Uterus (tissue), 4 donors: ENCODE measurements around the gene NFATC1. TPM values are rescaled to one million over a fixed set of nuclear protein-coding genes. Genes with fewer than 3 reads are reported as not detected.

ENCODE experiments used
- DNase-seq, 2 donors: peaks; one replicate each; pipeline ENCODE4 v3.0.0-alpha.2; 2019 to 2020
- H3K27ac ChIP-seq, 2 donors: fragments of 200-600 bp; sonication (generic); 1 replicate in 1 of 2; 2 replicates in 1 of 2; pipeline ENCODE4 v1.5.1; 2016 to 2018
- H3K27me3 ChIP-seq, 2 donors: fragments of 200-600 bp; sonication (generic); one replicate each; pipeline ENCODE4 v1.5.1; 2018 to 2019; ENCODE audit warnings: control low read depth in 1 of 2
- H3K36me3 ChIP-seq, 2 donors: fragments of 200-600 bp; sonication (generic); one replicate each; pipeline ENCODE4 v1.5.1; 2019; ENCODE audit warnings: control low read depth in 1 of 2
- H3K4me1 ChIP-seq, 2 donors: fragments of 200-600 bp; sonication (generic); one replicate each; pipeline ENCODE4 v1.5.1; 2018 to 2019; ENCODE audit warnings: control low read depth in 1 of 2
- H3K4me3 ChIP-seq, 2 donors: fragments of 200-600 bp; sonication (generic); 1 replicate in 1 of 2; 2 replicates in 1 of 2; pipeline ENCODE4 v1.5.1; 2018 to 2019; ENCODE audit warnings: mild to moderate bottlenecking in 1 of 2
- H3K9me3 ChIP-seq, 2 donors: fragments of 200-600 bp; sonication (generic); one replicate each; pipeline ENCODE4 v1.5.1; 2019; ENCODE audit warnings: control low read depth in 1 of 2
- CTCF ChIP-seq, 4 experiments: fragments of 200-600 bp in 2 of 4; fragments of 450-650 bp in 2 of 4; sonication (generic) in 2 of 4; IDR thresholded peaks; one replicate each; pipeline ENCODE4 v1.5.1; 2016 to 2019; ENCODE audit warnings: antibody characterized with exemption in 4 of 4, mild to moderate bottlenecking in 2 of 4, moderate library complexity in 1 of 4
- POLR2A ChIP-seq, 2 donors: fragments of 450-650 bp; IDR thresholded peaks; one replicate each; pipeline ENCODE4 v1.6.1; 2016; ENCODE audit warnings: antibody characterized with exemption in 2 of 2, mild to moderate bottlenecking in 1 of 2, moderate library complexity in 1 of 2
- intact Hi-C: fragments of 100-400 bp; cut with DNase I; formaldehyde crosslinking; loops from one replicate; pipeline ENCODE4 v1.15.1; 2023; ENCODE audit warnings: low total_unique reads
- total RNA-seq, 4 donors: library from RNA; depleted of rRNA in 3 of 4; stranded (reverse); fragments of >200 nt in 3 of 4; gene quantifications; one replicate each; pipeline versions ENCODE4 v1.1.0 to v1.2.4, GENCODE V29; 2014 to 2023
- donor health status: DM: yes; HTN: yes; CAD: no.

Gene NFATC1
- total RNA-seq, 4 donors from 2014 or later = 9.2 to 25.1 (median 14.6) TPM

- Histone ChIP-seq H3K27me3 (no peaks in the 10 kb centered on the region), H3K36me3 (no peaks in the 10 kb centered on the region), H3K27ac (no peak overlapping the region), H3K4me3 (no peak overlapping the region), H3K9me3 (no peaks in the 10 kb centered on the region), H3K4me1 (no peaks in the 10 kb centered on the region)
- DNase-seq = no peak
- intact Hi-C loops = no loop called here
- TF ChIP-seq CTCF (IDR thresholded peaks at IDR 0.05) = no peak
- no peak for TF ChIP-seq POLR2A (IDR thresholded peaks at IDR 0.05)
Measured at GRCh38 chr18:79478484-79479115, 82.9 kb downstream of the NFATC1 start.

GRCh38 chr18:79479116-79479760 is 83.5 kb downstream of the NFATC1 start:
- no peak for DNase-seq
- Histone ChIP-seq H3K4me3 (no peak overlapping the region), H3K4me1 (no peaks in the 10 kb centered on the region), H3K27me3 (no peaks in the 10 kb centered on the region), H3K36me3 (no peaks in the 10 kb centered on the region), H3K9me3 (no peaks in the 10 kb centered on the region), H3K27ac (no peak overlapping the region)
- no peak for TF ChIP-seq POLR2A (IDR thresholded peaks at IDR 0.05)
- TF ChIP-seq CTCF (IDR thresholded peaks at IDR 0.05) = no peak
- intact Hi-C loops = no loop called here

- intact Hi-C loops = no loop called here
- Histone ChIP-seq H3K27ac (no peak overlapping the region), H3K9me3 (no peaks in the 10 kb centered on the region), H3K4me1 (no peaks in the 10 kb centered on the region), H3K36me3 (no peaks in the 10 kb centered on the region), H3K4me3 (no peak overlapping the region), H3K27me3 (no peaks in the 10 kb centered on the region)
- TF ChIP-seq POLR2A (IDR thresholded peaks at IDR 0.05) (no peak), CTCF (IDR thresholded peaks at IDR 0.05) (no peak)
- DNase-seq = no peak
Measured at GRCh38 chr18:79479761-79480161, 84.0 kb downstream of the NFATC1 start.

GRCh38 chr18:79480171-79481045 is 84.7 kb downstream of the NFATC1 start:
- TF ChIP-seq CTCF (IDR thresholded peaks at IDR 0.05) (no peak), POLR2A (IDR thresholded peaks at IDR 0.05) (no peak)
- no peaks in the 10 kb centered on the region for H3K9me3 ChIP-seq
- no peak overlapping the region for H3K4me3 ChIP-seq
- no peaks in the 10 kb centered on the region for H3K27me3 ChIP-seq
- no peak for DNase-seq
- intact Hi-C loops = no loop called here
- H3K4me1 ChIP-seq = no peaks in the 10 kb centered on the region
- H3K27ac ChIP-seq = no peak overlapping the region
- no peaks in the 10 kb centered on the region for H3K36me3 ChIP-seq
